Middle frontal gyrus (tissue), 1 donor: Measurements from ENCODE around the gene BCL11A.

ENCODE experiments used
- DNase-seq: peaks from one replicate; pipeline ENCODE4 v3.0.0-alpha.2; 2015; ENCODE audit warnings: low spot score; ENCODE audit errors: extremely low spot score

Gene BCL11A

DNA sequence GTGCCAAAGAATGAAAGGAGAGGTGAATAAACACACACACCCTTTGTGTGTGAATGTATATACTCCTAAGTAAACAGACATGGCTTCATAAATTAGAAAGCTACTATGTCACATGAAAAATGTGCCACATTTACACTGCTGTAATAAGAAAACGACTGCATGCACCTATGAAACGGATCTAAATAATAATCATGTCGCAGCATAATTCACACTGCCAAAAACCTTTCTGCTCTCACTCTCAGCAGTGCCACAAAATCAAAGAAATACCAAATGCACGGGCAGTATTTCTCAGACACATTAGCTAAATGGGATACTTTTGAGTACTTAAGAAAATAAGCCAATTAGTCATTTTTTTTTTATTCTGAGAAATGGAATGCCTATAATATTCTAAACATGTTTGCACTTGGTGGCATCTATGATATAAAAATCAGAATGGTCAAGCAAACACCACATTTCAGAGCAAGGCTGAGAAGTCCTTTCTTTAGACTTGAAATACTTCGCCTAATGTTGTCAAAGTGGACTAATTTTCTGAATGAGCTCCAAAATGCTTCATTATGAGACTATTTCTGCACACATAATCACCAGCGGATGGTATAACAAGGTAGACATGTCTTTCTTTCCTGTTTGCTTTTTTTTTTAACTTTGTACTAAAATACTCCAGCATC, 6.6 kb downstream of the BCL11A start:
- no peak for DNase-seq

DNA sequence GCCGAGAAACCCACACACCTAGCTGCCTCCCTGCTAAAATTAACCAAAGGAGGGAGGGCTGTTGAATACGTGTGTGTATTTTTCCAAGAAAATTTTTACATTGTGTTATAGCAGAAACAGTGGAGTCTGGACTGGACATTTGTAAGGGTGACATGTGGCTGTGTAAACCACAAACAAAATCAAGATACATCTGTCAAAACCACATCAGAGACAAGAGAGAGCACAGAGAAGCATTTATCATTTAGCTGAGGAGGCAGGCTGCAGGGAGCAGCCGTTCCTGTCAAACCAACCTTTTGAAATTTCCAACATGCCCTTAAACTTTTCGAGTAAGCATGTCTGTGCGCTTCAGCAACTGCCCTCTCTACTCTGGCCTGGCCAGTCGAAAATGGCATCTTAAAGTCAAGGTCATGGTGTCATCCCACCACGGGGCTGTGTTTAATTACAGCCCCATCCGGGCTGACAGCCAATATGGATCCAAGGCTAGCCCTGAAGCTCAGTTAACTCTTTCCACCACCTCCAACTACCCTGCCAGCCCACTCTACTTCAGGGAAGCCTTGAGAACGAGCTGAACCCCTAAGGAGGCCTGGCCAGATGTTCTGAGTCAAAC, 8.4 kb downstream of the BCL11A start:
- DNase-seq, result no peak

DNA sequence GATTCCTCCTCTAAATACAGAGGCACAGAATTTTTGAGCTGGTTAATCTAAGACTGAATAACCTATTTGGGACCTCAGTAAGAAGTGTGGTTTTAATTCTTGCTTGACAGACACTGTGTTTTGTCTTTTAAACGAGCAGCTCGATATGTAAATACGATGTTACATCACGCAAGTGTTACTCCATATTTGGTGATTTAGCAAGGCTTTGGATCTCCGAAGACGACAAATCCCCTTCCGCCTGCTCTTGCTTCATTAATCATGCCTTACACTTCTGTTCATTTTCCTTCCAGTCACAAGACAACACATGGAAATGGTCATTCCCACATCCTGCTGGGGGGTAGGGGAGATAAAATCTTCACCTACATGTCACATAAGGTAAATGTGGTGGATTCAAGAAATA, 9.4 kb downstream of the BCL11A start:
- no peak for DNase-seq

- no peak for DNase-seq
These were observed 12.3 kb downstream of the BCL11A start for GRCh38 chr2:60541056-60541651.

DNA sequence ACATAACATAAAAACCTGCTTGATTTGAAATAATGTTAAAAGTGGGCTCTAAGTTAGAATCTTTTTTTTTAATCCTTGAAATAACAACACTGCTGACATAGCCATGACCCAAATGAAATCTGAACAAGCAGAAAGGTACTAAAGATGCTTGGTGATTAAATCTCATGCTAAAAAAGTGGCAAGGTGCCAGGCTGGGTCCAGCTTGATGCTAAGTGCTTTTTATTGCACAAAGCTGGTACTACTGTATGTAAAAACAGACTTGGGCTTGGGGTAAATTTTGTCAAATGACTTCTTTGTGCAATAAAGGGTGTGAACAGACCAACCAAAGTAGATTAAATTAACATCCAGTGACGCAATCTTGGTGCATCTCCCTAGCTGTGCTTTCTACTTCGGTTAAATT, 13.4 kb downstream of the BCL11A start:
- no peak for DNase-seq

- no peak for DNase-seq
These were observed 14.3 kb downstream of the BCL11A start for GRCh38 chr2:60539140-60539539.

- DNase-seq, result no peak
These were observed 15.4 kb downstream of the BCL11A start for GRCh38 chr2:60538101-60538500.

- DNase-seq, result no peak
These were observed 16.7 kb downstream of the BCL11A start for GRCh38 chr2:60536746-60537145.

- no peak for DNase-seq
These were observed 17.7 kb downstream of the BCL11A start for GRCh38 chr2:60535685-60536312.

- DNase-seq, result no peak
These were observed 18.4 kb downstream of the BCL11A start for GRCh38 chr2:60534892-60535684.

DNA sequence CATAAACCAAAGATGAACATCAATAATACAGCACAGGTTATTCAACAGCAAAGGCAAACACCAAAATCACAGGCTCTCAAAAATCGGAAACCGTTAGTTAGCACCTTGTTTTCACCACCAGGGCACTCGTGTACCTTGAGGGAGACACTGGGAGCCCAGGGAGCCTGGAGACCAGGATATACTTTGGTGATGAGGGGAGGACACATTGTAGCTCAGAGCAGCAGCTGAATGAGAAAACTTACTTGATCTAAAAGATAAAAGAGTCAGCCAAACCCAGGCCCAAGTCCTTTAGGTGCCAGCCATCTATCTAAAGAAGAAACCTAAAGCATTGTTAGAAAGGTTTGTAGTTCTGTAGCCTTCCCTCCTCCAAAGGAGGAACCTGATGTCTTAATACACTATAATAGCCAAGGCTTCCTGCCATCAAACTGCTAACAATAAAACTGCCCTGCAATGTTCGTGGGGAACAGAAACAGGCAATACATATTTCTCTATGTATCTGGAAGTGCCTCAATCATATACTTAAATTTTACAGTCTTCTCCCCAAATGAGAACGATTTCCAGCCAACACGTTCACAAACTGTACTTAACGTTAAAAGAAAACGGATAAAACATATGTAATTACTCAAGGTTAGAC, 19.3 kb downstream of the BCL11A start:
- DNase-seq, result no peak

GRCh38 chr2:60533101-60534051, 20.1 kb downstream of the BCL11A start:
- no peak for DNase-seq

DNA sequence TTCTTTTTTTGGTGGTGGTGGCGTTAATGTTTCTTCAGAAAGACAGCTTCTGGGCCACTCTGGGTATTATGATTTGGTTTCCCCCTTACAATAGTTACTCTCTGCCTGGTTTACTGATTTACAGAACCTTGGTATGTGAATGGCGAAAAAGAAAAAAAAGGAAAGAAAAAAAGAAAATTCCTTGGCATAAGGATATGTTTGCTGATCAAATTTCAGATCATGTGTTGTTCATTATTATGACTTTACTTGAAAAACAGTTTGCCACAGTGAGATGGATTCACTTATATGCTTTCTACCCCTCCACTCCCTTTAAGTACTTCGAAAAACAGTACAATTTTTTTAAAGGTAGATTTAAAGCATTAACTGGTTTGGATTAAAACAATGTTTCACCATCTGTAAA, 21.0 kb downstream of the BCL11A start:
- no peak for DNase-seq

DNA sequence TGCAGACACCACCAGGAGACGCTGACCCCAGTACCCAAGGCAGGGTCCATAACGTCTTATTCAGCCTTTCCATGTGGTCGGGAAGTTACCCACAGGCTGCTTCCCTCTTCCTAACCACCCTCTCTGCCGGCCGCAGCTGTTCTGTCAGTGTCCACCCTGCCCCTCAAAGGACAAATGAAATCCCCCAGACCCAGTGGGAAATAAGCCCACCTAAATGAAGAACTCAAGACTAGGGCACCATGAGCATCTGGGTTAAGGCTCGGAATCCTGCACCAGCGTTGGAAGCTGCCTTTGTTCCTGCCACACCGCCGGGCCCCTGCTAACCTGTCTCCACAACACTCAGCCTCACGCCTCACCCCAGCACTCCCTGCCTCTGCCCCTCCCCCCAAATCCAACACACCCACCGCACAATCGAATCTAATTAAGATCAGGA, 21.7 kb downstream of the BCL11A start:
- no peak for DNase-seq

- DNase-seq, result no peak
These were observed 22.7 kb downstream of the BCL11A start for GRCh38 chr2:60530660-60531281.

DNA sequence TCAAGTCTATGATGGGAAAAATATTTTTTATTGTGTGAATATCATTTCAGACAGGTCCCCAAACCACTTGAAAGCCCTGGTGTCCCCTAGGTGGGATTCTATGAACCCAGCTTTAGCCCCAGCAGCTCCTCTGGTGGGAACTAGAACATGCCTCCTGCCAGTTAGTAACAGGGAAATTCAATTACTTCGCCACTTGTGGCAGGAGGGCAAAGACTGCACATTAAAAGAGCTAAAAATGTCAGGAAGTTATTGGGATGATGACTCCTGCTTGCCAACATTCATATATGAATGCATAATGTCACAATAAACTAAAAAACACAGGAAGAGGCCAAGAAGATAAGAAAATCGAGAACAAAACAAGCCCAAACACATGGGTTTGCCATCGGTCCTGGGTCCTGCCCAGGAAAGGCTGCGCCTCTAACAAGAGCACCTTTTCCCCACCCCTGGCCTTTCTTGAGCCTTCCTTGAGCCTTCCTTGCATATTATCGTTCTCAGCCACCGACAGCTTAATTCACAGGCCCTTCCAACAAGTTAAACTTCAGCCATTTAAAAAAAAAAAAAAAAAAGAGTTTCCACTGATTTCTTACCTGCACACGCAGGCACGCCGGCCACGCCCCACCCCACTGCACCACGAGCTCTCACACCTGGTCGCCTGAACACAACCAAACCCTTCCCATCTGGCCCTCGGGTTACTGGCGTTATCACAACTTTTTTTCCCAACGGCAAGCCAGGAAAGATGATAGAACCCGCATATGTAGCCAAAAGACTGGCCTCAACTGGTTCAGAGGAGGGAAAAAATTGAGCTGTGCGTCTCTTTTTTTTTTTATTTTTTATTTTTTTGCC, 23.4 kb downstream of the BCL11A start:
- no peak for DNase-seq

DNA sequence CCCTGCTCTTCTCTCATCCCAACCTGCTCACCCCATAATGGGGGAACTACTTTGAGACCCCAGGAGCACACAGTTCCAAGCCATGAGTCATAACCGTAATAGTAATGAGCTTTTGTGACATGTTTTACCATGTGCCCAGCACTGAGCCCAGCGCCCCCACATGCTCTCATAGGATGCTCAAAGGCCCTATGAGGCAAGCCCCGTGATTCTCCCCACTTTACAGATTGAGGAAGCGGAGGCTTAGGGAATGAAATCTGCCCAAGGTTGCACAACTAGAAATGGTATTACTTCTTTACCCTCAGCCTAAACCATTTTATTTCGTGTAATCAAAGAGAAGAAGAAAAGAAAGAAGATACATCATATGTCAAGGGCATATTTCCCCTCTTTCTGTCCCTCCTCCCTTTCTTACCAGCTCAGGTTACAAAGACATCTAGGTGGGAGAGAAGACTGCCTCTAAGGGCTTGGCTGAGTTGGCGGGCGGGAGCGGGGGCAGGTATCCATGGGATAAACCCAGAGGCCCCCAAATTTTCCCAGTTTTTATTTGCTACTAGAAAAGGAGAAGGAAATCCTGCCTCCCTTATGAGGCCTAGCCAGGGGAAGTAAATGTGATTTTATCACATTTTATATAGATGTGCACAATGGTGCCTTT, 24.2 kb downstream of the BCL11A start:
- DNase-seq, result no peak
